ENCODE measurements around the gene STARD3.
"Not testable (repeated sequence)": the region's sequence is repeated elsewhere in the genome, so short reads cannot be mapped to it uniquely, and the experiment has no call there.

Gene STARD3

GRCh38 chr17:39695089-39695474 lies 58.1 kb downstream of the STARD3 start:
- no peak for DNase-seq (ENCODE audit: low read depth in 3 of 3)

- DNase-seq (ENCODE audit: low read depth in 3 of 3) = no peak
Measured at GRCh38 chr17:39696731-39697130, 59.8 kb downstream of the STARD3 start.

- DNase-seq (ENCODE audit: low read depth in 3 of 3) = no peak
Measured at GRCh38 chr17:39697961-39698360, 61.0 kb downstream of the STARD3 start.

- DNase-seq (ENCODE audit: low read depth in 3 of 3) = not testable (repeated sequence)
Measured at GRCh38 chr17:39699157-39699817, 62.3 kb downstream of the STARD3 start.

GRCh38 chr17:39699818-39700147 lies 62.8 kb downstream of the STARD3 start, which contains the start of gene ERBB2:
Gene ERBB2, plus strand, starts transcription at chr17:39700064. Its CDS starts 175 bp downstream, at chr17:39700239.
- DNase-seq (ENCODE audit: low read depth in 3 of 3) = no peak

- no peak for DNase-seq (ENCODE audit: low read depth in 3 of 3)
Measured at GRCh38 chr17:39700148-39700987, 63.4 kb downstream of the STARD3 start.

GRCh38 chr17:39701012-39701783 lies 64.3 kb downstream of the STARD3 start:
- no peak for DNase-seq (ENCODE audit: low read depth in 3 of 3)

- DNase-seq (ENCODE audit: low read depth in 3 of 3) = no peak
Measured at GRCh38 chr17:39701784-39702422, 65.0 kb downstream of the STARD3 start.

- DNase-seq (ENCODE audit: low read depth in 3 of 3) = no peak
Measured at GRCh38 chr17:39702901-39703893, 66.3 kb downstream of the STARD3 start.

- DNase-seq (ENCODE audit: low read depth in 3 of 3) = no peak
Measured at GRCh38 chr17:39703913-39704312, 67.0 kb downstream of the STARD3 start.

GRCh38 chr17:39704821-39705551 lies 68.0 kb downstream of the STARD3 start:
- DNase-seq (ENCODE audit: low read depth in 3 of 3) = no peak

- no peak for DNase-seq (ENCODE audit: low read depth in 3 of 3)
Measured at GRCh38 chr17:39705786-39706348, 68.9 kb downstream of the STARD3 start.

- no peak for DNase-seq (ENCODE audit: low read depth in 3 of 3)
Measured at GRCh38 chr17:39706383-39706782, 69.4 kb downstream of the STARD3 start.

GRCh38 chr17:39706921-39707337 lies 70.0 kb downstream of the STARD3 start:
- no peak for DNase-seq (ENCODE audit: low read depth in 3 of 3)

GRCh38 chr17:39709319-39709997 lies 72.5 kb downstream of the STARD3 start:
- no peak for DNase-seq (ENCODE audit: low read depth in 3 of 3)

- DNase-seq (ENCODE audit: low read depth in 3 of 3) = no peak
Measured at GRCh38 chr17:39709998-39710964, 73.3 kb downstream of the STARD3 start.

- DNase-seq (ENCODE audit: low read depth in 3 of 3) = not testable (repeated sequence)
Measured at GRCh38 chr17:39711071-39711470, 74.1 kb downstream of the STARD3 start.

GRCh38 chr17:39711851-39712250 lies 74.9 kb downstream of the STARD3 start:
- no peak for DNase-seq (ENCODE audit: low read depth in 3 of 3)

Measured in stimulated activated CD4-positive, alpha-beta T cell treated with anti-CD3 and anti-CD28 coated beads, TNF-alpha, amount 100 ng/mL, for 48 hours (primary cell).